H7 (cell line): ENCODE data around the gene NAPB. TPM values are rescaled to one million over a fixed set of nuclear protein-coding genes. Genes with fewer than 3 reads are reported as not detected.

ENCODE experiments used
- DNase-seq: peaks from one replicate; pipeline ENCODE4 v3.0.0; 2012
- H3K27me3 ChIP-seq: 2 replicates; pipeline ENCODE4 v1.6.0; 2011; ENCODE audit warnings: mild to moderate bottlenecking, low read length; ENCODE audit not compliant: control insufficient read depth, insufficient read depth
- H3K36me3 ChIP-seq: replicated peaks from 2 replicates; pipeline ENCODE4 v1.5.1; 2011; ENCODE audit warnings: low read length; ENCODE audit not compliant: control insufficient read depth, insufficient read depth
- H3K4me3 ChIP-seq: 2 replicates; pipeline ENCODE4 v1.5.1; 2011; ENCODE audit warnings: low read depth, mild to moderate bottlenecking, control low read depth, low read length, moderate library complexity; ENCODE audit not compliant: insufficient read depth
- total RNA-seq: library from RNA; depleted of rRNA; stranded (reverse); fragments of >200 nt; shearing (Covaris generic); gene quantifications from 2 replicates; pipeline ENCODE4 v1.2.3, GENCODE V29; 2014

Gene NAPB
- total RNA-seq, 1 experiment from 2014 or later, result 4.8 TPM

GRCh38 chr20:23371496-23371895, 49.8 kb downstream of the NAPB start:
- Histone ChIP-seq H3K36me3 (peaks cover 27% of the 10 kb centered on the region), H3K4me3 (no peak overlapping the region), H3K27me3 (no peaks in the 10 kb centered on the region)
- DNase-seq, result no peak

- Histone ChIP-seq H3K36me3 (peaks cover 27% of the 10 kb centered on the region), H3K4me3 (no peak overlapping the region), H3K27me3 (no peaks in the 10 kb centered on the region)
- DNase-seq, result no peak
Observed at GRCh38 chr20:23370873-23371272, 50.4 kb downstream of the NAPB start.

GRCh38 chr20:23370274-23370673, 51.0 kb downstream of the NAPB start:
- no peak overlapping the region for H3K4me3 ChIP-seq
- DNase-seq, result no peak
- H3K36me3 ChIP-seq, result peaks cover 25% of the 10 kb centered on the region

GRCh38 chr20:23369072-23369823, 52.0 kb downstream of the NAPB start:
- no peak for DNase-seq
- no peaks in the 10 kb centered on the region for H3K27me3 ChIP-seq
- H3K4me3 ChIP-seq, result no peak overlapping the region
- peaks cover 28% of the 10 kb centered on the region for H3K36me3 ChIP-seq

More at GRCh38 chr20:23370274-23370673, 51.0 kb downstream of the NAPB start:
- no peaks in the 10 kb centered on the region for H3K27me3 ChIP-seq

- Histone ChIP-seq H3K27me3 (no peaks in the 10 kb centered on the region), H3K36me3 (peaks cover 26% of the 10 kb centered on the region), H3K4me3 (no peak overlapping the region)
- DNase-seq, result no peak
Observed at GRCh38 chr20:23368316-23369071, 52.8 kb downstream of the NAPB start.

GRCh38 chr20:23367770-23368169, 53.5 kb downstream of the NAPB start:
- Histone ChIP-seq H3K27me3 (no peaks in the 10 kb centered on the region), H3K36me3 (peaks cover 23% of the 10 kb centered on the region), H3K4me3 (no peak overlapping the region)

GRCh38 chr20:23366384-23366783, 54.9 kb downstream of the NAPB start:
- DNase-seq, result no peak
- H3K4me3 ChIP-seq, result no peak overlapping the region
- no peaks in the 10 kb centered on the region for H3K27me3 ChIP-seq
- H3K36me3 ChIP-seq, result peaks cover 17% of the 10 kb centered on the region

More at GRCh38 chr20:23367770-23368169, 53.5 kb downstream of the NAPB start:
- no peak for DNase-seq

- Histone ChIP-seq H3K27me3 (no peaks in the 10 kb centered on the region), H3K4me3 (no peak overlapping the region), H3K36me3 (peaks cover 11% of the 10 kb centered on the region)
- DNase-seq, result peak; percentile 78
Observed at GRCh38 chr20:23365390-23366165, 55.7 kb downstream of the NAPB start.

GRCh38 chr20:23363257-23363649, 58.0 kb downstream of the NAPB start:
- Histone ChIP-seq H3K4me3 (no peak overlapping the region), H3K36me3 (peaks cover 2% of the 10 kb centered on the region), H3K27me3 (no peaks in the 10 kb centered on the region)
- no peak for DNase-seq

GRCh38 chr20:23362392-23363256, 58.7 kb downstream of the NAPB start:
- DNase-seq, result peak; percentile 69
- Histone ChIP-seq H3K27me3 (no peaks in the 10 kb centered on the region), H3K4me3 (peak overlapping the region; percentile 78)

GRCh38 chr20:23361476-23362391, 59.6 kb downstream of the NAPB start, which contains the start of gene GZF1:
Gene GZF1 (plus strand): TSS chr20:23362182. CDS start chr20:23364384, 2,202 bp downstream.
- DNase-seq, result peak; percentile 99
- peaks cover 2% of the 10 kb centered on the region for H3K36me3 ChIP-seq

More at GRCh38 chr20:23362392-23363256, 58.7 kb downstream of the NAPB start:
- H3K36me3 ChIP-seq, result peaks cover 2% of the 10 kb centered on the region

GRCh38 chr20:23361119-23361475, 60.2 kb downstream of the NAPB start:
- no peak for DNase-seq
- H3K36me3 ChIP-seq, result peaks cover 2% of the 10 kb centered on the region
- no peaks in the 10 kb centered on the region for H3K27me3 ChIP-seq

More at GRCh38 chr20:23361476-23362391, 59.6 kb downstream of the NAPB start, which contains the start of gene GZF1:
- Histone ChIP-seq H3K4me3 (peak within 1 kb of the TSS; percentile 89), H3K27me3 (no peaks in the 10 kb centered on the region)

GRCh38 chr20:23360531-23360930, 60.8 kb downstream of the NAPB start:
- peaks cover 2% of the 10 kb centered on the region for H3K36me3 ChIP-seq
- no peak overlapping the region for H3K4me3 ChIP-seq
- DNase-seq, result no peak
- H3K27me3 ChIP-seq, result no peaks in the 10 kb centered on the region

More at GRCh38 chr20:23361119-23361475, 60.2 kb downstream of the NAPB start:
- peak overlapping the region; percentile 89 for H3K4me3 ChIP-seq
